Raji (cell line): ENCODE results near the gene AKR1C2.
"Not testable (repeated sequence)": the region's sequence is repeated elsewhere in the genome, so short reads cannot be mapped to it uniquely, and the experiment has no call there.

Experiments
- POLR2A ChIP-seq: IDR thresholded peaks from 2 replicates; pipeline ENCODE4 v1.6.1; 2011; ENCODE audit warnings: low read depth, low read length, control low read depth; ENCODE audit not compliant: insufficient read depth

Gene AKR1C2

GRCh38 chr10:5003127-5004029 lies at the start of gene AKR1C2:
Gene AKR1C2, minus strand, starts transcription at chr10:5003857. Its CDS starts 22 bp downstream, at chr10:5003835.
- not testable (repeated sequence) for TF ChIP-seq POLR2A

- no peak for TF ChIP-seq POLR2A
Observed at GRCh38 chr10:5047912-5048628, 44.4 kb upstream of the AKR1C2 start.

GRCh38 chr10:5046410-5046809 lies 42.8 kb upstream of the AKR1C2 start:
- TF ChIP-seq POLR2A: no peak

DNA sequence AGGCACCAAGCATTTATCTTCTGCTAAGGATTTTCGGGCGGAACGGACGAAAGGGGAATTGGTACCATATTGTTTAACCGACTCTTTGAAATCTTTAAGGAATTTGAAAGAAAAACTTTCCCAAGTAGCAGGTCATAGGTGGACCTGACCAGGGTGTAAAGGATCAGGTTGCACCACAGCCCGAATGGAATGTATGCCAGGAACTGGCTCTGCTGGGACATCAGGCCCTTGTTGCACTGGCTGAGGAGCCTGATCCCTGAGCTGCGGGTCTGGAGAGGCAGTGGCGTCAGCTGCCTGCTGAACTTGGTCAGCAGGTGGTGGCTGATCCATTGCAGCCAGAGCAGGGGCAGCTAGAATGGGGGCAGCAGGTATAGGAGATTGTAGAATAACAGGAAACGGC lies 41.4 kb upstream of the AKR1C2 start:
- TF ChIP-seq POLR2A: no peak

DNA sequence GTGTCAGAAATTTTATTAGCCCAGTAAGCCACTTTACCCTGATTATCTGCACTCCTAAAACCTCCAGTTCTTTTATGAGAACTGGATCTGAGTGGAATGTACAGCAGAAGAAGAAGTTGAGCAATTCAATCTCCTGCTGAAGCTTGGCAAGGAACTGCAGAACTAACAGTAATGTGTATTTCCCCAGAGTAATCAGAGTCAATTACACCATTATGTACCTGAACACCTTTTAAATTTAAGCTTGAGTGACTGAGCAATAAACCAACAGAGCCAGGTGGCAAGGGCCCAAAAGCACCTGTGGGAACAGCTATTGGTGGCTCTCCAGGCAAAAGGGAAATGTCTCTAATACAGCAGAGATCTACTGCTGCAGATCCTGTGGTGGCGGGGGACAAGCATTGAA lies 40.1 kb upstream of the AKR1C2 start:
- TF ChIP-seq POLR2A: no peak

DNA sequence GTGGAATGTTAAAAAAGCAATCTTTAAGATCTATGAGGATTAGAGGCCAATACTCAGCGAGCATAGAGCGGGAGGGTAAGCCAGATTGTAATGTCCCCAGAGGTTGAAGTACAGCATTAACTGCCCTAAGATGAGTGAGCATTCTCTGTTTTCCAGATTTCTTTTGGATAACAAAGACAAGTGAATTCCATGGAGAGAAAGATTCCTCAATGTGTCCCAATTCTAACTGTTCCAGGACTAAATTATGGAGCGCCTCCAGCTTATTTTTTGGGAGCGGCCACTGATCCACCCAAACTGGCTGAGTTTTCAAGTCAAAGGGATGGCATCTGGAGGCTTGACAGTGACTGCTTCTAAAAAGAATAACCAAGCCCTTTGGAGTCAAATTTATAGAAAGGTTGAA lies 39.3 kb upstream of the AKR1C2 start:
- no peak for TF ChIP-seq POLR2A

- no peak for TF ChIP-seq POLR2A
Observed at GRCh38 chr10:5041471-5042023, 37.9 kb upstream of the AKR1C2 start.

- no peak for TF ChIP-seq POLR2A
Observed at GRCh38 chr10:5040781-5041470, 37.3 kb upstream of the AKR1C2 start.

- no peak for TF ChIP-seq POLR2A
Observed at GRCh38 chr10:5040010-5040673, 36.5 kb upstream of the AKR1C2 start.

GRCh38 chr10:5038733-5039132 lies 35.1 kb upstream of the AKR1C2 start:
- TF ChIP-seq POLR2A: no peak

DNA sequence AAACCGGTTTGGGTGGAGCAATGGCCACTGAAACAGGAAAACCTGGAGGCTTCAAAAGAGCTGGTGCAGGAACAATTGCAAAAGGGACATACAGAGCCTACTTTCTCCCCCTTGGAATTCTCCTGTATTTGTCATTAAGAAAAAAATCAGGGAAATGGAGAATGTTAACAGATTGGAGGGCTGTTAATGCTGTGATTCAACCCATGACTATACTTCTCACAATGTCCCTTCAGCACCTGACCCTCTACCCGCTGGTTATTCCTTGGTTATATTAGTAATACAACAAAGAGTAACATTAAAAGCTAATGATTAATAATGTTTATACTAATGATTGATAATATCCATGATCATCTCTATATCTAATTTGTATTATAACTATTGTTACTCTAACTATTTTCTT lies 34.4 kb upstream of the AKR1C2 start:
- no peak for TF ChIP-seq POLR2A

GRCh38 chr10:5036511-5036910 lies 32.9 kb upstream of the AKR1C2 start:
- no peak for TF ChIP-seq POLR2A

- no peak for TF ChIP-seq POLR2A
Observed at GRCh38 chr10:5035356-5035755, 31.7 kb upstream of the AKR1C2 start.

DNA sequence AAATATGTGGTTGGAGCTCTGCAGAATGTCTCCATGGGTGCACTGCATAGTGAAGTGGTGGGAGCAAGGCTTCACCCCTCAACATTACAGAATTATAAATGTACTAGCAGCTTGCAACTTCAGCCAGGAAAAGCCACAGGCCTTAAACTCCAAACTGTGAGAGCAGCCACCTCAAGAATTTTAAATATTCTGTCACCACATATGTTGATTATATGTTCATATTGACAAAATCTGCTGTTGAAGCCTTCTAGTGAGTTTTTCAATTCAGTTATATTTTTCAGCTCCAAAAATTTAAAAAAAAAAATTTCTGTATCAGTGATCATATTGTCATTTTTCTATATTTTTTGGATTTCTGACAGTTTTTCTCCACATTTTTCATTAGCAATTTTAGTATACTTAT lies 30.9 kb upstream of the AKR1C2 start:
- no peak for TF ChIP-seq POLR2A
